ENCODE measurements around the gene TECPR2. TPM values are rescaled to one million over a fixed set of nuclear protein-coding genes. Genes with fewer than 3 reads are reported as not detected.

TECPR2 gene
- polyA plus RNA-seq, 1 experiment, result 12.4 TPM

- no peak overlapping the region for H3K4me3 ChIP-seq (ENCODE audit: low read depth, low read length)
- POLR2A ChIA-PET, result no interaction called here
- H3K9me3 ChIP-seq (ENCODE audit: control insufficient read depth, insufficient read depth, low read length), result no peaks in the 10 kb centered on the region; the same call in 1 of the 2 replicates
- CTCF ChIA-PET, result interaction anchor here (1.8 kb wide), 1 partner anchor 60 kb away, joined by 12 read pairs; no protein-coding TSS in a partner anchor
- DNase-seq (ENCODE audit: low read depth, low spot score), result no peak
- no peak overlapping the region for H3K27ac ChIP-seq (ENCODE audit: low read depth, low read length)
- no peaks in the 10 kb centered on the region for H3K27me3 ChIP-seq (ENCODE audit: control insufficient read depth, insufficient read depth, low read length)
- TF ChIP-seq CTCF (IDR thresholded peaks at IDR 0.05; ENCODE audit: low read depth, low read length), result 0 out of 2 replicates have a peak, but pooled peaks have one; percentile 8
These were observed 135.4 kb downstream of the TECPR2 start for GRCh38 chr14:102497998-102498677.

GRCh38 chr14:102498678-102499265 is 136.0 kb downstream of the TECPR2 start:
- Histone ChIP-seq H3K27me3 (ENCODE audit: control insufficient read depth, insufficient read depth, low read length) (no peaks in the 10 kb centered on the region), H3K27ac (ENCODE audit: low read depth, low read length) (no peak overlapping the region), H3K4me3 (ENCODE audit: low read depth, low read length) (no peak overlapping the region), H3K9me3 (ENCODE audit: control insufficient read depth, insufficient read depth, low read length) (no peaks in the 10 kb centered on the region; the same call in 1 of the 2 replicates)
- ChIA-PET POLR2A (no interaction called here), CTCF (interaction anchor here (0.7 to 1.8 kb wide), 2 partner anchors 25 to 61 kb away, joined by 3 to 12 read pairs; no protein-coding TSS in a partner anchor)
- no peak for TF ChIP-seq CTCF (IDR thresholded peaks at IDR 0.05; ENCODE audit: low read depth, low read length)
- no peak for DNase-seq (ENCODE audit: low read depth, low spot score)

GRCh38 chr14:102499401-102500157 is 136.8 kb downstream of the TECPR2 start:
- POLR2A ChIA-PET, result no interaction called here
- CTCF ChIA-PET, result interaction anchor here (0.7 kb wide), 1 partner anchor 26 kb away, joined by 3 read pairs; no protein-coding TSS in a partner anchor
- no peak for DNase-seq (ENCODE audit: low read depth, low spot score)

GRCh38 chr14:102500158-102500662 is 137.5 kb downstream of the TECPR2 start:
- POLR2A ChIA-PET, result no interaction called here
- H3K27ac ChIP-seq (ENCODE audit: low read depth, low read length), result no peak overlapping the region

More at GRCh38 chr14:102499401-102500157, 136.8 kb downstream of the TECPR2 start:
- no peak overlapping the region for H3K27ac ChIP-seq (ENCODE audit: low read depth, low read length)
- H3K27me3 ChIP-seq (ENCODE audit: control insufficient read depth, insufficient read depth, low read length), result no peaks in the 10 kb centered on the region
- no peak for TF ChIP-seq CTCF (IDR thresholded peaks at IDR 0.05; ENCODE audit: low read depth, low read length)
- H3K4me3 ChIP-seq (ENCODE audit: low read depth, low read length), result no peak overlapping the region
- no peaks in the 10 kb centered on the region; the same call in 1 of the 2 replicates for H3K9me3 ChIP-seq (ENCODE audit: control insufficient read depth, insufficient read depth, low read length)

More at GRCh38 chr14:102500158-102500662, 137.5 kb downstream of the TECPR2 start:
- no peak for DNase-seq (ENCODE audit: low read depth, low spot score)
- Histone ChIP-seq H3K4me3 (ENCODE audit: low read depth, low read length) (no peak overlapping the region), H3K9me3 (ENCODE audit: control insufficient read depth, insufficient read depth, low read length) (no peaks in the 10 kb centered on the region; the same call in 1 of the 2 replicates), H3K27me3 (ENCODE audit: control insufficient read depth, insufficient read depth, low read length) (no peaks in the 10 kb centered on the region)
- CTCF ChIA-PET, result interaction anchor here (1.4 kb wide), 1 partner anchor 62 kb away, joined by 5 read pairs; no protein-coding TSS in a partner anchor
- TF ChIP-seq CTCF (IDR thresholded peaks at IDR 0.05; ENCODE audit: low read depth, low read length), result no peak
